Testis (tissue), 2 donors: ENCODE data around the gene FSTL1.

Experiments used
- POLR2A ChIP-seq: fragments of 450-650 bp; IDR thresholded peaks from one replicate; pipeline ENCODE4 v1.6.1; 2017; ENCODE audit warnings: antibody characterized with exemption, mild to moderate bottlenecking, moderate library complexity
- TF ChIP-seq, protein P1 (sequence below), 3 experiments: fragments of 450-650 bp in 2 of 3; fragments of 200-600 bp in 1 of 3; sonication (generic) in 1 of 3; IDR thresholded peaks; one replicate each; pipeline ENCODE4 v1.5.1; 2016 to 2019; ENCODE audit warnings: antibody characterized with exemption in 3 of 3, mild to moderate bottlenecking in 2 of 3, moderate library complexity in 1 of 3

DNA sequence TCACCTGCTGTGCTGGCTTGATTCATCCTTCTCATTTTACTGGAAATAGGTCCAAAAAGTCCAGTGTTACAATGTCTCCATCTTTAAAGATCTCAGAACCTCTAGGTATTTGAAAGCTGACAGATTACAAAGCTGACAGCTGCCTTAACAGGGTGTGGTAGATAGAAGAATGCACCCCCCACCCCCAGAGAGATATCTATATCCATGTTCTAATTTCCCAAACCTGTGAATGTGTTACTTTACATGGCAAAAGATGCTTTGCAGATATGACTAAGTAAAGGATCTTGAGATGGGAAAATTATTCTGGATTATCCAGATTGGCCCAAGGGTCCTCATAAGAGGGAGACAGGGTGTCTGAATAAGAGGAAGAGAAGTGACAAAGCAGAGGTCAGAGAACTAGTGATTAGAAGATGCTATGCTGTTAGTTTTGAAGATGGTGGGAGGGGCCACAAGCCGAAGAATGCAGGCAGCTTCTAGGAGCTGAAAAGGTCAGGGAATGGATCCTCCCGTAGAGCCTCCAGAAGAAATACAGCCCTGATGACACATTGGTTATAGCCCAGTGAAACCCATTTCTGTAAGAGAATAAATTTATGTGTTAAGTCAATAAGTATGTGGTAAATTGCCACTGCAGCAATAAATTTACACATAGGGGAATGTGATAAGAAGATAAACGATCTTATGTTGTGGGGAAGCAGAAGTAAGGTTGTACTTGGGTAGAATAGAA is 21.5 kb upstream of the FSTL1 start:
- TF ChIP-seq POLR2A: no peak
- TF ChIP-seq, protein P1, sequence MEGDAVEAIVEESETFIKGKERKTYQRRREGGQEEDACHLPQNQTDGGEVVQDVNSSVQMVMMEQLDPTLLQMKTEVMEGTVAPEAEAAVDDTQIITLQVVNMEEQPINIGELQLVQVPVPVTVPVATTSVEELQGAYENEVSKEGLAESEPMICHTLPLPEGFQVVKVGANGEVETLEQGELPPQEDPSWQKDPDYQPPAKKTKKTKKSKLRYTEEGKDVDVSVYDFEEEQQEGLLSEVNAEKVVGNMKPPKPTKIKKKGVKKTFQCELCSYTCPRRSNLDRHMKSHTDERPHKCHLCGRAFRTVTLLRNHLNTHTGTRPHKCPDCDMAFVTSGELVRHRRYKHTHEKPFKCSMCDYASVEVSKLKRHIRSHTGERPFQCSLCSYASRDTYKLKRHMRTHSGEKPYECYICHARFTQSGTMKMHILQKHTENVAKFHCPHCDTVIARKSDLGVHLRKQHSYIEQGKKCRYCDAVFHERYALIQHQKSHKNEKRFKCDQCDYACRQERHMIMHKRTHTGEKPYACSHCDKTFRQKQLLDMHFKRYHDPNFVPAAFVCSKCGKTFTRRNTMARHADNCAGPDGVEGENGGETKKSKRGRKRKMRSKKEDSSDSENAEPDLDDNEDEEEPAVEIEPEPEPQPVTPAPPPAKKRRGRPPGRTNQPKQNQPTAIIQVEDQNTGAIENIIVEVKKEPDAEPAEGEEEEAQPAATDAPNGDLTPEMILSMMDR (IDR thresholded peaks at IDR 0.05): no peak
